Testis (tissue), 3 donors: ENCODE results near the gene GSG1L. TPM values are rescaled to one million over a fixed set of nuclear protein-coding genes. Genes with fewer than 3 reads are reported as not detected.

Experiments
- DNase-seq: peaks from one replicate; pipeline ENCODE4 v3.0.0-alpha.2; 2019
- H3K27ac ChIP-seq, 2 donors: fragments of 200-600 bp; sonication (generic); one replicate each; pipeline ENCODE4 v1.5.1; 2019
- H3K27me3 ChIP-seq: fragments of 200-600 bp; sonication (generic); one replicate; pipeline ENCODE4 v1.5.1; 2019
- H3K36me3 ChIP-seq: fragments of 200-600 bp; sonication (generic); one replicate; pipeline ENCODE4 v1.5.1; 2017; ENCODE audit warnings: low read depth; ENCODE audit errors: missing control alignments
- H3K4me1 ChIP-seq: fragments of 200-600 bp; sonication (generic); one replicate; pipeline ENCODE4 v1.5.1; 2019
- H3K4me3 ChIP-seq, 2 donors: fragments of 200-600 bp; sonication (generic); one replicate each; pipeline ENCODE4 v1.5.1; 2017 to 2019
- H3K9me3 ChIP-seq: fragments of 200-600 bp; sonication (generic); one replicate; pipeline ENCODE4 v1.5.1; 2017
- CTCF ChIP-seq, 3 experiments: fragments of 450-650 bp in 2 of 3; fragments of 200-600 bp in 1 of 3; sonication (generic) in 1 of 3; IDR thresholded peaks; one replicate each; pipeline ENCODE4 v1.5.1; 2016 to 2019; ENCODE audit warnings: antibody characterized with exemption in 3 of 3, mild to moderate bottlenecking in 2 of 3, moderate library complexity in 1 of 3
- POLR2A ChIP-seq: fragments of 450-650 bp; IDR thresholded peaks from one replicate; pipeline ENCODE4 v1.6.1; 2017; ENCODE audit warnings: antibody characterized with exemption, mild to moderate bottlenecking, moderate library complexity
- WGBS, 2 donors: methylation state at CpG; one replicate each; pipeline ENCODE4 v1.1.5; 2018; 5-methylcytosine and 5-hydroxymethylcytosine counted together
- intact Hi-C: fragments of 100-400 bp; cut with DNase I; formaldehyde crosslinking; loops from one replicate; pipeline ENCODE4 v1.15.1; 2023; ENCODE audit warnings: low total_unique reads
- polyA plus RNA-seq: library from polyadenylated mRNA; stranded (reverse); fragments of 350-450 nt; fragmentation: Illumina TruSeq; extraction: RNeasy Lipid Tissue Mini Kit (QIAGEN cat#74804); gene quantifications from one replicate; pipeline ENCODE4 v1.2.3, GENCODE V29; 2014; ENCODE audit warnings: low read depth, low replicate concordance; ENCODE audit not compliant: insufficient read depth
- total RNA-seq, 2 donors: library from RNA; depleted of rRNA; stranded (reverse); fragments of >200 nt; gene quantifications; one replicate each; pipeline ENCODE4 v1.2.3, GENCODE V29; 2016

The GSG1L gene
- total and polyA plus RNA-seq, 3 donors from 2014 or later, result 1.1 to 2.8 (median 1.9) TPM

GRCh38 chr16:27826081-27826892 lies 237.2 kb downstream of the GSG1L start:
- Histone ChIP-seq H3K9me3 (no peaks in the 10 kb centered on the region), H3K27ac (no peak overlapping the region), H3K27me3 (no peaks in the 10 kb centered on the region), H3K4me3 (no peak overlapping the region), H3K36me3 (no peaks in the 10 kb centered on the region), H3K4me1 (no peaks in the 10 kb centered on the region)
- DNase-seq, result no peak
- WGBS, 2 donors, result 80 to 82% methylated on average over 11 to 12 of the region's 12 CpGs
- intact Hi-C loops, result no loop called here
- TF ChIP-seq POLR2A (no peak), CTCF (IDR thresholded peaks at IDR 0.05) (no peak)

DNA sequence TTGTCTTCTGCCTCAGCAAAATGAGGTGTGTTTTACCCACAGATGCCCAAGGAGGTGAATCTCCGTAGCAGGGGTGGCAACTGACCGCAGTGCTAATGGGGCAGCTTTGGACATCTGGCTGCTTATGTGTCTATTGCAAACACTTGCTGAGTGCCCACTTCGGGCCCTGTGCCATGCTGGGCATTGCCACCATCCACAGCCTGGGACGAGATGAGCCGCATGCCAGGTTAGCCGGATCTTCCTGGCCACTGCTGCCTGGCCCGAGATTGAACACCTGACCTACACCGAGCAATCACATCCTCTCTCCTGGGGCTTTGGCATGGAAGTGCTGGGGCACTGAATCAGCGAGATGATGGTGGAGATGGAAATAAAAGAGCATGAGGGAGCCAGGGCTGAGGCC lies 238.7 kb downstream of the GSG1L start:
- no peaks in the 10 kb centered on the region for H3K4me1 ChIP-seq

GRCh38 chr16:27824006-27824405 lies 239.5 kb downstream of the GSG1L start:
- intact Hi-C loops, result no loop called here
- H3K27me3 ChIP-seq, result no peaks in the 10 kb centered on the region
- DNase-seq, result no peak
- no peaks in the 10 kb centered on the region for H3K9me3 ChIP-seq
- WGBS, 2 donors, result 87 to 88% methylated on average over 6 to 7 of the region's 7 CpGs
- no peaks in the 10 kb centered on the region for H3K4me1 ChIP-seq
- TF ChIP-seq CTCF (IDR thresholded peaks at IDR 0.05), result no peak
- TF ChIP-seq POLR2A, result no peak
- H3K4me3 ChIP-seq, result no peak overlapping the region
- no peak overlapping the region for H3K27ac ChIP-seq
- H3K36me3 ChIP-seq, result no peaks in the 10 kb centered on the region

More for the DNA sequence above, 238.7 kb downstream of the GSG1L start:
- H3K36me3 ChIP-seq, result no peaks in the 10 kb centered on the region
- TF ChIP-seq POLR2A (no peak), CTCF (IDR thresholded peaks at IDR 0.05) (no peak)
- DNase-seq, result no peak
- WGBS, 2 donors, result 93 to 96% methylated on average over 6 to 9 of the region's 9 CpGs
- intact Hi-C loops, result no loop called here
- no peaks in the 10 kb centered on the region for H3K9me3 ChIP-seq
- H3K27ac ChIP-seq, result no peak overlapping the region
- no peak overlapping the region for H3K4me3 ChIP-seq
- H3K27me3 ChIP-seq, result no peaks in the 10 kb centered on the region

GRCh38 chr16:27823421-27823820 lies 240.1 kb downstream of the GSG1L start:
- Histone ChIP-seq H3K4me1 (no peaks in the 10 kb centered on the region), H3K4me3 (no peak overlapping the region), H3K9me3 (no peaks in the 10 kb centered on the region), H3K27ac (no peak overlapping the region), H3K36me3 (no peaks in the 10 kb centered on the region), H3K27me3 (no peaks in the 10 kb centered on the region)
- TF ChIP-seq POLR2A, result no peak
- 59 to 60% methylated on average over 8 of the region's 8 CpGs for WGBS, 2 donors
- no peak for DNase-seq
- intact Hi-C loops, result no loop called here

GRCh38 chr16:27822996-27823395 lies 240.5 kb downstream of the GSG1L start:
- DNase-seq, result no peak
- Histone ChIP-seq H3K4me3 (no peak overlapping the region), H3K36me3 (no peaks in the 10 kb centered on the region), H3K27ac (no peak overlapping the region), H3K27me3 (no peaks in the 10 kb centered on the region), H3K4me1 (no peaks in the 10 kb centered on the region), H3K9me3 (no peaks in the 10 kb centered on the region)
- TF ChIP-seq POLR2A (no peak), CTCF (IDR thresholded peaks at IDR 0.05) (no peak)
- 73 to 77% methylated on average over 11 of the region's 11 CpGs for WGBS, 2 donors
- intact Hi-C loops, result no loop called here
